GM23338 (cell line): ENCODE measurements around the gene EPHB2. TPM values are rescaled to one million over a fixed set of nuclear protein-coding genes. Genes with fewer than 3 reads are reported as not detected.

ENCODE experiments used
- ATAC-seq: fragments of 200-7000 bp; cut with Tn5 transposase; 3 replicates; pipeline ENCODE4 v1.9.1; 2020
- DNase-seq: peaks from one replicate; pipeline ENCODE4 v3.0.0-alpha.2; 2015; ENCODE audit warnings: low spot score
- H2AFZ ChIP-seq: fragments of 200-600 bp; sonication (generic); 2 replicates; pipeline ENCODE4 v1.8.0; 2016; ENCODE audit warnings: antibody characterized with exemption, mild to moderate bottlenecking, moderate library complexity
- H3F3A ChIP-seq: fragments of 200-600 bp; sonication (generic); replicated peaks from 2 replicates; pipeline ENCODE4 v1.8.0; 2017; ENCODE audit warnings: antibody characterized with exemption, mixed run types, low read depth
- H3K27ac ChIP-seq: fragments of 200-600 bp; sonication (generic); 2 replicates; pipeline ENCODE4 v1.6.1; 2016; ENCODE audit warnings: low read depth
- H3K27me3 ChIP-seq: fragments of 200-600 bp; sonication (generic); 2 replicates; pipeline ENCODE4 v1.8.0; 2016; ENCODE audit warnings: mild to moderate bottlenecking, mixed run types, moderate library complexity; ENCODE audit not compliant: insufficient read depth
- H3K36me3 ChIP-seq: fragments of 200-600 bp; sonication (generic); 2 replicates; pipeline ENCODE4 v1.8.0; 2016; ENCODE audit warnings: mild to moderate bottlenecking; ENCODE audit not compliant: insufficient read depth
- H3K4me1 ChIP-seq: fragments of 200-600 bp; sonication (generic); 2 replicates; pipeline ENCODE4 v1.8.0; 2016; ENCODE audit warnings: mild to moderate bottlenecking, moderate library complexity; ENCODE audit not compliant: insufficient read depth
- H3K4me2 ChIP-seq: fragments of 200-600 bp; sonication (generic); 2 replicates; pipeline ENCODE4 v1.7.1; 2017; ENCODE audit warnings: mixed run types
- H3K4me3 ChIP-seq: fragments of 200-600 bp; sonication (generic); 2 replicates; pipeline ENCODE4 v1.6.1; 2016; ENCODE audit warnings: mixed run types
- H3K79me2 ChIP-seq: fragments of 200-600 bp; sonication (generic); replicated peaks from 2 replicates; pipeline ENCODE4 v1.8.0; 2017; ENCODE audit warnings: mild to moderate bottlenecking; ENCODE audit not compliant: insufficient read depth
- H3K9me2 ChIP-seq: fragments of 200-600 bp; sonication (generic); 2 replicates; pipeline ENCODE4 v1.8.0; 2017; ENCODE audit not compliant: insufficient read depth
- H4K20me1 ChIP-seq: fragments of 200-600 bp; sonication (generic); replicated peaks from 2 replicates; pipeline ENCODE4 v1.8.0; 2017; ENCODE audit warnings: mild to moderate bottlenecking; ENCODE audit not compliant: insufficient read depth
- H3K27ac Mint-ChIP-seq: 2 replicates; pipeline ENCODE4 v1.8.0; 2020; ENCODE audit warnings: inconsistent platforms, mild to moderate bottlenecking, moderate library complexity, mixed read lengths
- H3K27me3 Mint-ChIP-seq: 3 replicates; pipeline ENCODE4 v1.8.0; 2022; ENCODE audit warnings: low read depth, mild to moderate bottlenecking, moderate library complexity, mixed read lengths, inconsistent platforms; ENCODE audit not compliant: insufficient read depth, poor library complexity
- H3K36me3 Mint-ChIP-seq: 3 replicates; pipeline ENCODE4 v1.8.0; 2021; ENCODE audit warnings: low read depth, mild to moderate bottlenecking, inconsistent platforms, moderate library complexity, mixed read lengths
- H3K4me1 Mint-ChIP-seq: 3 replicates; pipeline ENCODE4 v1.8.0; 2020; ENCODE audit warnings: mild to moderate bottlenecking, inconsistent platforms, mixed read lengths
- H3K4me3 Mint-ChIP-seq: 3 replicates; pipeline ENCODE4 v1.8.0; 2021; ENCODE audit warnings: moderate library complexity, mild to moderate bottlenecking, inconsistent platforms, mixed read lengths
- H3K9me3 Mint-ChIP-seq: 3 replicates; pipeline ENCODE4 v1.8.0; 2020; ENCODE audit warnings: moderate library complexity, mild to moderate bottlenecking, inconsistent platforms, mixed read lengths
- CREB1 ChIP-seq: fragments of 250-450 bp; sonication (Bioruptor Pico); IDR thresholded peaks from 2 replicates; pipeline ENCODE4 v1.5.0; 2020; ENCODE audit warnings: low read depth, mild to moderate bottlenecking, moderate library complexity
- ETS1 ChIP-seq: IDR thresholded peaks from 2 replicates; pipeline ENCODE4 v1.6.1; 2016; ENCODE audit warnings: antibody characterized with exemption
- EZH2 ChIP-seq: fragments of 200-600 bp; sonication (generic); IDR thresholded peaks from one replicate; pipeline ENCODE4 v1.8.0; 2017; ENCODE audit warnings: antibody characterized with exemption, mild to moderate bottlenecking, low read depth; ENCODE audit not compliant: unreplicated experiment
- EZH2phosphoT487 ChIP-seq: fragments of 200-600 bp; sonication (generic); IDR thresholded peaks from one replicate; pipeline ENCODE4 v1.8.1; 2018; ENCODE audit warnings: antibody characterized with exemption; ENCODE audit not compliant: unreplicated experiment
- JUNB ChIP-seq: IDR thresholded peaks from one replicate; pipeline ENCODE4 v1.6.1; 2016; ENCODE audit warnings: antibody characterized with exemption; ENCODE audit not compliant: unreplicated experiment
- NANOG ChIP-seq: IDR thresholded peaks from 2 replicates; pipeline ENCODE4 v1.6.1; 2016; ENCODE audit warnings: antibody characterized with exemption, borderline replicate concordance
- POLR2AphosphoS5 ChIP-seq: IDR thresholded peaks from 2 replicates; pipeline ENCODE4 v1.6.1; 2016; ENCODE audit warnings: antibody characterized with exemption, low read depth
- REST ChIP-seq: IDR thresholded peaks from one replicate; pipeline ENCODE4 v1.6.1; 2018; ENCODE audit warnings: antibody characterized with exemption; ENCODE audit not compliant: unreplicated experiment
- STAT1 ChIP-seq: IDR thresholded peaks from one replicate; pipeline ENCODE4 v1.6.1; 2016; ENCODE audit warnings: antibody characterized with exemption; ENCODE audit not compliant: unreplicated experiment
- ZNF114 ChIP-seq: fragments of 250-450 bp; sonication (Bioruptor Pico); IDR thresholded peaks from 2 replicates; pipeline ENCODE4 v1.5.0; 2020; ENCODE audit warnings: mild to moderate bottlenecking, moderate library complexity
- ZNF331 ChIP-seq: fragments of 250-450 bp; sonication (Bioruptor Pico); IDR thresholded peaks from 2 replicates; pipeline ENCODE4 v1.5.0; 2020; ENCODE audit warnings: low read depth, mild to moderate bottlenecking, moderate library complexity
- ZNF462 ChIP-seq: fragments of 250-450 bp; sonication (Bioruptor Pico); IDR thresholded peaks from 2 replicates; pipeline ENCODE4 v1.5.0; 2020; ENCODE audit warnings: mild to moderate bottlenecking, moderate library complexity
- polyA plus RNA-seq: library from polyadenylated mRNA; unstranded; fragments of >200 nt; fragmentation: Nextera tagmentation; extraction: Ambion mirVana; gene quantifications from 2 replicates; pipeline ENCODE4 v1.2.1, GENCODE V29; 2016
- total RNA-seq: library from RNA; depleted of rRNA; stranded (reverse); fragments of >200 nt; shearing (Covaris generic); gene quantifications from 2 replicates; pipeline ENCODE4 v1.2.3, GENCODE V29; 2014
- TF ChIP-seq, protein P1 (sequence below), 2 experiments: fragments of 200-600 bp in 1 of 2; sonication (generic) in 1 of 2; conservative IDR thresholded peaks; 2 replicates each; pipeline versions ENCODE4 v1.5.1 to v1.6.1; 2016 to 2017; ENCODE audit warnings: antibody characterized with exemption in 2 of 2, low read depth in 2 of 2, mild to moderate bottlenecking in 2 of 2, moderate library complexity in 1 of 2

The EPHB2 gene
- total and polyA plus RNA-seq, 2 experiments from 2014 or later: 4.1 to 20.1 TPM

DNA sequence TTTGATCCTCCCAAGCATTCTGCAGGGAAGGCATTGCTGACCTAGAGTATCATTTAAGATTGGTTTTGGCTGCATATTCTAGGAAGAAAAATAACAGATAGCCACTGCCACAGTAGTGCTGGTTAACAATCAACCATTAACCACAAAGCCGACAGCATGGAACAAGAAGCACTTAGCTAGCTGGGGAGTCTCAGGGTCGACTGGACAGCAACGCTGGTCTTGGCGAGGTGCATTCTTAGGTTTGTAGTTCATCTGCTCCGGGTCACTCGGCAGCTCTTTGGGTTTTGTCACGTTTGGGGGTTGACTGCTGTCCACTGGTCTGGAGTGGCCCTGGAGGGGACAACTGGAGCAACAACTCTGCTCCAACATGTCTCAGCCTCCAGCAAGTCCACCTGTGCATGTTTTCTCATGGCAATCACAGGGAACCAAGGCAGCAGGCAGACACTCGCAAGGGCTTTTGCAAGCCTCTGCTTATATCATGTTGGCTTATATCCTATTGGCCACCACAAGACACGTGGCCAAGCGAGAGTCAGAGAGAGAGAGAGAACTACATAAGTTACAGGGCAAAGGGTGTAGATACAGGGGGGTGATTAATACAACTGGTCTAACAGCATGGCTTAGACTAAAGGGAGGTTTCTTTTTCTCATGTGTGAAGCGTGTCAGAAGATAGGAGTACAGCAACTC, 162.5 kb downstream of the EPHB2 start:
- Histone ChIP-seq H3K4me1 (0 out of 2 replicates have a peak, but pooled peaks cover 2% of the 10 kb centered on the region), H3K36me3 (no peaks in the 10 kb centered on the region), H3K4me3 (no peak overlapping the region), H3K27ac (no peak overlapping the region), H3F3A (no peaks in the 10 kb centered on the region), H3K9me2 (no peaks in the 10 kb centered on the region), H3K4me2 (no peak overlapping the region), H3K79me2 (no peaks in the 10 kb centered on the region), H3K27me3 (no peaks in the 10 kb centered on the region), H4K20me1 (no peaks in the 10 kb centered on the region), H2AFZ (no peak overlapping the region)
- Mint-ChIP-seq H3K4me1 (peaks cover 17% of the 10 kb centered on the region), H3K27me3 (peaks cover 8% of the 10 kb centered on the region), H3K27ac (no peak overlapping the region), H3K36me3 (0 out of 3 replicates have a peak, but pooled peaks cover under 1% of the 10 kb centered on the region), H3K4me3 (no peak overlapping the region), H3K9me3 (no peaks in the 10 kb centered on the region; the same call in 2 of the 3 replicates)
- no peak for TF ChIP-seq JUNB
- TF ChIP-seq, protein P1, sequence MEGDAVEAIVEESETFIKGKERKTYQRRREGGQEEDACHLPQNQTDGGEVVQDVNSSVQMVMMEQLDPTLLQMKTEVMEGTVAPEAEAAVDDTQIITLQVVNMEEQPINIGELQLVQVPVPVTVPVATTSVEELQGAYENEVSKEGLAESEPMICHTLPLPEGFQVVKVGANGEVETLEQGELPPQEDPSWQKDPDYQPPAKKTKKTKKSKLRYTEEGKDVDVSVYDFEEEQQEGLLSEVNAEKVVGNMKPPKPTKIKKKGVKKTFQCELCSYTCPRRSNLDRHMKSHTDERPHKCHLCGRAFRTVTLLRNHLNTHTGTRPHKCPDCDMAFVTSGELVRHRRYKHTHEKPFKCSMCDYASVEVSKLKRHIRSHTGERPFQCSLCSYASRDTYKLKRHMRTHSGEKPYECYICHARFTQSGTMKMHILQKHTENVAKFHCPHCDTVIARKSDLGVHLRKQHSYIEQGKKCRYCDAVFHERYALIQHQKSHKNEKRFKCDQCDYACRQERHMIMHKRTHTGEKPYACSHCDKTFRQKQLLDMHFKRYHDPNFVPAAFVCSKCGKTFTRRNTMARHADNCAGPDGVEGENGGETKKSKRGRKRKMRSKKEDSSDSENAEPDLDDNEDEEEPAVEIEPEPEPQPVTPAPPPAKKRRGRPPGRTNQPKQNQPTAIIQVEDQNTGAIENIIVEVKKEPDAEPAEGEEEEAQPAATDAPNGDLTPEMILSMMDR (conservative IDR thresholded peaks at IDR 0.05; ENCODE audit: low read depth in 2 of 2): no peak
- TF ChIP-seq REST: no peak
- no peak for TF ChIP-seq ZNF114 (CRISPR knock-in tag)
- TF ChIP-seq ZNF462: no peak
- no peak for TF ChIP-seq ETS1
- no peak for TF ChIP-seq EZH2phosphoT487
- no peak for TF ChIP-seq STAT1
- no peak for TF ChIP-seq ZNF331 (CRISPR knock-in tag)
- no peak for TF ChIP-seq NANOG
- no peak for TF ChIP-seq POLR2AphosphoS5
- TF ChIP-seq EZH2: no peak
- TF ChIP-seq CREB1: no peak
- DNase-seq (no peak), ATAC-seq (no peak)
